Stimulated activated CD8-positive, alpha-beta memory T cell treated with anti-CD3 and anti-CD28 coated beads, Interleukin-15, amount 100 ng/mL, for 4 hours (primary cell): ENCODE data around the gene TEX53.

Experiments
- DNase-seq, 2 donors: peaks; one replicate each; pipeline ENCODE4 v3.0.0-alpha.2; 2020; ENCODE audit warnings: low read depth in 2 of 2

TEX53 gene

DNA sequence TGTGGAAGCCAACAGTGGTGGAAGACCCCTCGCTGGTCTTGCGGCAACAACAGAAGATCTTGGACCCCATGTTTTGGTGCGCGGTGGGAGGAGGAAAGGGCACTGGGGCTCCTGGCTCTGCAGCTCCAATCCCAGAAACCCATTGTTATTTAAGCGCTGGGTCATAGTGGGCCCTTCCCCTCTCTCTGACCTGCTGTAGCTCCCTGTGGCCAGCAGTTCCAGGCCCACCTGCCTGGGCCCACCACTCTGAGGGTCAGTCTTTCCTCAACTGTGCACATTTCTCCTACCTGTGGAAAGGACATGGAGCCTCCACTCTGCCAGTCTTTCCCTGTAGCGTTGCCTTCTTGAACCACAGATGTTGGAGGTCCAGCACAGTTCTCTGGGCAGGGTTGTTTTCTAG, at the start of gene TEX53:
TSS of gene TEX53 (minus strand) at position 101 of the 400 bp plus-strand sequence. CDS start at position 70, 31 bp downstream.
- no peak for DNase-seq

DNA sequence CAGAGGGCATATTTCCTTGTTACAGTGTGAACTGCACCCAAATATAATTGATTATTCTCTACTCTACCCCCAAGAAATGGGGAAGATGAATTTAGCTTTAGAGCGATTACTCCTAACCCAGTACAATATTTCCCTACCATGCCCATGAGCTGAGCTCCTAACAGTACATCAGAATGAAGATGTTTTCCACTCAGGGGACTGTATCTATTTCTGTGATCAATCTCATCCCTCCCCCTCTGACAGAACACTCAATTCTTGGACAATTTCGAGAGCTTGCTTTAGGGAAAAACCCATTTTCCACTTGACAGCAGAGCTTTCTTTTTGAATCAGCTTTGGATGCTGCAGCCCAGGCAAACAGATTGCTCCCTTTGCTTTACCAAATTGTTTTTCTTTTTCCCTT, 49.1 kb upstream of the TEX53 start:
- DNase-seq, result no peak

DNA sequence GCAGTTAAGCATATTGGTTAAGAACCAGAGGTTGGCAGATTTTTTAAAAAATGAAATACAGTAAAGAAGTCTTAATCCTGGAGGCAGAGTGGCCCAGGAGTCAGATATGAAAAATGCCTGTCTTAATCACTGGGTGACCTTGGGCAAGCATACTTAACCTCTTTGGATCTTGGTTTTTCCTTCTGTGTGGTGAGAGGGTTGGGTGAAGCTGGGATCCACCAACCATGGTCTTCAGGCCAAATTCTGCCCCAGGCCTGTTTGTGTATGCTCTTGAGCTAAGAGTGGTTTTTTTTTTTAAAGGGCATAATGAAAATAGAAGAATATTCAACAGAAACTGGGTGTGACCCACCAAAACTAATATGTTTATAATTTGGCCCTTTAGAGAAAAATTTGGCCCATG, 44.4 kb upstream of the TEX53 start:
- DNase-seq, result no peak

DNA sequence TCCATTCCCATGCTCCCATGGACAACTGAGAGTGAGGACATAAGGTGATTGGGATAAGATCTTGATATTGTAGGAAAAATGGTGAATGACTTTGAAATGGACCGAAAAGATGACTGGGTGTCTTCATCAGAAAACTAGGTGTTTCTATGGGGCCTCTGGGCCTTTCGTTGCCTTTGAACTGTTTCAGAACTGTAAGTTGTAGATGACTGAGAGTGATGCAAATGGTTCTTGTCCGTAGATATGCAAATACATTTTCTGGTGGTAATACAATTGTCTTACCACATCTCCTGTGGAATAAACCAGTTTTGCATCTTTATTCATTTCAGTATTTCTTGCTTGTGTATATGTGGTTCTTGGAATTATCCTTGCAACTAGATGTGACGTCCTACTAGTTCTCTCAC, 40.3 kb upstream of the TEX53 start:
- no peak for DNase-seq

DNA sequence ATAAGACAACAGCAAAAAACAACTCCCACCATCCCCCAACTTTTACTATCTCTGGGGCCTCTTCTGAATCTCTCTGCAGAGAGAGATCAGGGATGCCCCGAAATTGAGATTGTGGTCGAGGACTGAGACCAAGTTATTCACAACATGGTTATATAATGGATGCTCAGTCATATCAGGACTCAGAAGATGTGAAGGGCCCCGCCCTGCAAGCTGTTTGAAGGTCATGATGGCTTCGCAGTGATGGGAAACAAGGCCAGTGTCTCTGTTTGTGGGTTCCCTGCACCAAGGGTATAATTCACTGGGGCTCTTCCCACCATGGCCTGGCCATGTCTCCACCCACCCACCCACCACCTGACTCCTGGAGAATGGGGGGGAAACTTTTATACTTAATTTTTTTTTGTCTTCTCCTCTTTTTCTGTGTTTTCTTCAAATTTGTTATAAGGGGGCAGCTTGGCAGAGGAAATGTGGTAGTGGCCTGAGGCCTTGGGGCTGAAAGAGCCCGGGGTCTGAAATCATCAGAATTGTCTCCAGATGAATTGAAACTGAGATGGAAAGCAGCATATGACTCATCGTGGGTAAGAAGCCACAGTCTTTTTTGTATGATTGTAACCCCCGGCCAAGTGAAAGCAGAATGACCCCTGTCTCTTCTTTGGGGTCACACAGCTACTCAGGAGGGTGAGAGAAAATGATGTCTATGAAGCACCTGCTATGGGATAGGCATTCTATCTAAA, 39.4 kb upstream of the TEX53 start:
- DNase-seq, result no peak

DNA sequence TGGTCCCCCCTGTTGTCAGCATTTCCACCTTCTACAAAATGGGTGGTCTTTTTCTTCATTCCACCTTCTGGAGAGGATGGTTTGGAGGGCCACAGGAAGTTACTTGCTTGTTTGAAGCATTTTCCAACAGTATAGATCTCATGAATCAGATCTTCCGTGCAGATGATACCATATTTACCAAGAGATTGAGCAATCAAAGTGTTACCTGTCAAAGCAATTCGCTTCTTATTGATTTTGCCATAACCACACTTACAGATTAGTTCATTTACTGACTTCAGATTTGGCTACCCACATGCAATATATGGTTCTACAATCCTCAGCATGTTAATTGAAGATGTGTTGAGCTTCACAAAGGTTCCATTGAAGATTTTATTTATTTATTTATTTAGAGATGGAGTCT, 38.3 kb upstream of the TEX53 start:
- DNase-seq, result no peak

DNA sequence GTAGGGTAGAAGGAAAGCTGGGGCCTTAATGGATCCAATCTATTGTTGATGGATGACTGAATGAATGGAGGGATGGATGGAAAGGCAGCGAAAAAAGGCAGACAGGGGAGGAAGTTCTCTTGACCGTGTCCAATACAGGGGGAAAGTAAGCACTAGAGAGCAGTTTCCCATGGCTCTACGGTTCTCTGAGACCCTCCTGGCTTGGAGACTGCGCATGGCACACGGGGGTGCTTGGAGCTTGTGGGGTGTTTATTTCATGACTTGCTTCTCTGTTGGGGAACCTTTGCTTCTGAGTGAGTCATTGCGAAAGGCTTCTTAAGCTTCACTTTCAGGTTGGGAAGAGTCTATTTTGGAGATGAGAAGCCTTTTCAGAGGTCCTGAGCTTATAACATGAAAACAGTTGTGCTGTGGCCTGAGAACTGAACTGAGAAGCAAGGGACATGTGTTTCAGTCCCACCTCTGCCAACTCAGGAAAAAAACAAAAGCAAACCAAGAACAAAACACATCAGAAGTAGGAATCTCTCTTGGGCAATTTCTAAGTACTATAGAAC, 37.2 kb upstream of the TEX53 start:
- DNase-seq, result no peak

DNA sequence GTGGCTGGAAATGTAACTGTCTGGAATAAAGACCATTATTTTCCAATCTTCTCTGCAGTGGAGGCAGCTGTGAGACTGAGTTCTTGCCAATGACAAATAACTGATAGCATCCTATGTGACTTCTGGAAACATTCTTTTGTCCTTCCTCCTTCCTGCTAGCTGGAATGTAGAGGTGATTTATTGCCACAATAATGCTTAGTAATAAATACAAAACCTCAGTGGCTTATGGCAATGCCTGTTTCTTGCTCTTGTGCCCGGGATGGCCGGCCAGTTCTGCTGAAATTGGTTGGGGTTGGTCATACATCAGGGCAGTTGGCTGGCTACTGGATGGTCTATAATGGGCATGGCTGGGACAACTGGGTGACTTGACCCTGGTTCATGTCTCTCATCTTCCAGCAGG, 36.5 kb upstream of the TEX53 start:
- DNase-seq, result no peak

DNA sequence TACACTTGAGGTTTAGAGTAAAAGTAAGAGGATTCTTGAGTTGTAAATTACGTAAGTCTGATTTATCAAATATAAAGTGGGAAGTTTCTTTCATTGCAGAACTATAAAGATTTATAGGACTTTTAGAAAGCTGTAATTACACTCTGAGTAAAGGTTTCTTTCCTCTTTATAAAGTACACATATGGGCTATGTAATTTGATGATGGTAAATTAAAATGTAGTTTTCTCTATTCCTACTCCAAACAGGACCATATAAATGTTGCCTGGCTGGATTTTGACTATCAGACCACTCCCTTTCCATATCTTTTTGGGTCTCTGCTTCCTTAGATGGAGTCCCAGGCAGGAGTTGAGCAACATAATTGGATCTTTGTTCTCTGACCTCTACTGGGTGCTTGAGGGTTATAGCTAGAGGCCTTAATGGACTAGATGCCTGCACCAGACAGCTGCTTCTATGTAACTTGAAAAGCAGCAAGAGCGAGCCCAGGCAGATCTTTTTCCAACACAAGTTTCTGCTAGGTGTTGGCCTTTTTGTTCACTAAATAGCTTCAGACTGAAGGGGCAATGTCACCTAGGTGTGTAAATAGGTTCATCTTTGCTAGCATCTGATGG, 35.7 kb upstream of the TEX53 start:
- no peak for DNase-seq

DNA sequence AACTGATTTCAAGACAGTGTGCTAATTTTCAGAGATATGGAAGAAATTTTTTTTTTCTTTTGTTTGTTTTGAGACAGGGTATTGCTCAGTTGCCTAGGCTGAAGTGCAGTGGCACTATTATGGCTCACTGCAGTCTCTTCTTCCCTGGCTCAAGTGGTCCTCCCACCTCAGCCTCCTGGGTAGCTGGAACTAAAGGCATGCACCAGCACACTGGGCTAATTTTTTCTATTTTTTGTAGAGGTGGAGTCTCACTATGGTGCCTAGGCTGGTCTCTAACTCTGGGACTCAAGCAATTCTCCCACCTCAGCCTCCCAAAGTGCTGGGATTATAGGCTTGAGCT, 34.3 kb upstream of the TEX53 start:
- DNase-seq, result no peak

DNA sequence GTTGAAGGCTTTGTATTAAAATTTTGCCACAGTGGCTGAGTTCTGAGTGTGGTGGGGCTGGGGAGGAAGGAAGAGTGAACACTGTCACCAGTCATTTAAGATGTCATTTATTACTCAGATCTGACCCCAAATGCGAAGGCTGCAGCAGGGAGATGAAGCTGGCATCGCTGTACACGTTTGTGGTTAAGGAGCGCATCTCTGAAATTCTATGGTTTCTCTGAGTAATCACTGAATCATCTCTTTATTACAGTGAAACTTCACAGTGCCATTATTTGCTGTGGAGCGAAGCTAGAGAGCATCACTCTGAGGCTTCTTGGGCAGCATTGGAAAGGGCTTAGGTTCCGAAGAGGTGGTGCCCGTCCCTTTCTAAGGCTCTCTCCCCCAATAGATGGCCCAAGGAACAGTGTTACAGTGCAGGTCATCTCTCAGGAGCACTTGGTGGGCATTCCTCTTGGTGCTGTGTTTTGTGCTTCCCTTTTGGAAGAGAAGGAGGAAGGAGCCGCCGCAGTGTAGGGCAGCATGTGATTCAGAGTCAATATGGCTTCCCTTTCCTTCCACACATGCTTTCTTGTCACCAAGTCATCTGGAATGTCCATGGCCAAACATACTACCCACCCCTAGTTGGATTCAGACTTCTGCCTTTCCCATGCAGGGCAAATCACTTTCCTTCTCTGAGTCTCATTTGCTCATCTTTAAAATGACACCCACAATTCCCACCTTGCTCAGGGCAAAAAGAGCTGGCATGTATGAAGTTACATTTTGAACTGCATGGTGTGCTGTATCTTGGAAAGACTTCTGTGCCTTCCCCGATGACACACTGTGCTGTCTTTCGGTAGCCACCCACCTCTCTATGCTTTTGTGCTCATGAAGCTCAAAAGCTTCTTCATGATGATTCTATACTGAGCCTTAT, 33.7 kb upstream of the TEX53 start:
- DNase-seq, result peak; percentile 23 to 64

DNA sequence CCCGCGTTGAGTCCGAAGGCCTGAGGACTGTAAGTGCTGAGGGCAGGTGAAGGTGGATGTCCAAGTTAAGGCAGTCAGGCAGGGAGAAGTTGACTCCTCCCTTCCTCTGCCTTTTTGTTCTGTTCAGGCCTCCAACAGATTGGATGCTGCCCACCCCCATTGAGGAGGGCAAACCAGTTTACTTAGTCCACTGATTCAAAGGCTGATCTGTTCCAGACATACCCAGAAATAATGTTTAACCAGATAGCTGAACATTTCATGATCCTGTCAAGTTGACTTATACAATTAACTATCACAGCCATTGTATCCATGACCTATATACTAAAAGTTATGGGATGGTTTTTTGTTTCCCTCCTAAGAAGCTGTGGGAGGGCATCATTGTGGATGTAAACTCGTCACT, 32.7 kb upstream of the TEX53 start:
- no peak for DNase-seq

DNA sequence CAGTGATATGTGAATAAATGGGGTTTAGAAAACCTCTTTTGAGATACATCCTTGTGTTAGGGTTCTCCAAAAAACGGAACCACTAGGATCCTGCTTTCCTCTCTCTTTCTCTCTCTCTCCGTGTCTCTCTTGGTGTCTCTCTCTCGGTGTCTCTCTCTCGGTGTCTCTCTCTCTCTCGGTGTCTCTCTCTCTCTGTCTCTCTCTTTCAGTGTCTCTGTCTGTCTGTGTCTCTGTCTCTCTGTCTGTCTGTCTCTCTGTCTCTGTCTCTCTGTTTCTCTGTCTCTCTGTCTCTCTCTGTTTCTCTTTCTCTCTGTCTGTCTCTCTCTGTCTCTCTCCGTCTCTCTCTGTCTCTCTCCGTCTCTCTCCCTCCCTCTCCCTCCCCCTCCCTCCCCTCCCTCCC, 32.2 kb upstream of the TEX53 start:
- DNase-seq, result no peak

DNA sequence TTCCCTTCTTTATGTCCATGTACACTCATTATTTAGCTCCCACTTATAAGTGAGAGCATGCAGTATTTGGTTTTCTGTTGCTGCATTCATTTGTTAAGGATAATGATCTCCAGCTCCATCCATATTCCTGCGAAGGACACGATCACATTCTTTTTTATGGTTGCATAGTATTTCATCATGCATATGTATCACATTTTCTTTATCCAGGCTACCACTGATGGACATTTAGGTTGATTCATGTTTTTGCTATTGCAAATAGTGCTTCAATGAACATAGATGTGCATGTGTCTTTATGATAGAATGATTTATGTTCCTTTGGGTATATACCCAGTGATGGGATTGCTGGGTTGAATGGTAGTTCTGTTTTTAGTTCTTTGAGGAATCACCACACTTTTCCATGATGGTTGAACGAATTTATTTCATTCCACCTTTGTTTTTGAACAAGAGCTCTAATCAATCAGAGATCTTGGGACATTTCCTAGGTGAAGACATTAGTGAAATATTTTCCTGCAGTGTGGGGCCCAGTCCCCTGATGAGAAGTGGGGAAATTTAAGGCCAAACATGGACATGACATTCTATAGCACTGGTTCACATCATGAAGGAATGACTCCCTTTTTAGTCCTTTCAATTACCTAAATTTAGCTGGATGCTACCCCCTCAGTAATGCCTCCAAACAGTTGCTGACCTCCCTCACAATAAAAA, 31.5 kb upstream of the TEX53 start:
- no peak for DNase-seq

DNA sequence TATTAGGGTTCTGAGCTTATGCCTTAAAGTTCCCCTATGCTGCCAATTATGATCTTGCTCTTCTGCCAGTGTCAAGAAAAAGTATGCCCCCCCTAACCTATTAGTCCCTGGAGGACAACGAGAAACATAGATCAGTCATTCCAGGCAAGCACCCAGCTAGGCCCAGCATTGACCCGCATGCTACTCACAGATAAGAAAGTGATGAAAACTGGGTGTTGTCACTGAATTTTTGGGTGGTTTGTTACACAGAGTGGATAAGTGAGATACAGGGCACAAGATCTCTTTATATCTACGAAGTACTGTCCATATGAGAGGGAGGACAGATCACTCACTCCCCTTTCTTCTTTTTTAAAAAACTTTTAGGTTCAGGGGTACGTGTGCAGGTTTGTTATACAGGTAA, 30.8 kb upstream of the TEX53 start:
- no peak for DNase-seq

DNA sequence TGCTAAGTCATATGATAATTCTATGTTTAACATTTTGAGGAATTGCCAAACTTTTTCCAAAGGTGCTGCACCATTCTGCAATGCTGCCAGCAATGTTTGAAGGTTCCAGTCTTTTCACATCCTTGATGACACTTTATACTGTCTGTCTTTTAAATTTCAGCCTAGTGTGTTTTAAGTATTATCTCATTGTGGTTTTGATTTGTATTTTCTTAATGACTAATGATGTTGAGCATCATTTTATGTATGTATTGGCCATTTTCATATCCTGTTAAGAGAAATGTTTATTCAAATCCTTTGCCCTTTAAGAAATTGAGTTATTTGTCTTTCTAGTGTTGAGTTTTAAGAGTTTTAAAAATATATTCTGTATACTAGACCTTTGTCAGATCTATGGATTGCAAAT, 29.4 kb upstream of the TEX53 start:
- DNase-seq, result no peak

DNA sequence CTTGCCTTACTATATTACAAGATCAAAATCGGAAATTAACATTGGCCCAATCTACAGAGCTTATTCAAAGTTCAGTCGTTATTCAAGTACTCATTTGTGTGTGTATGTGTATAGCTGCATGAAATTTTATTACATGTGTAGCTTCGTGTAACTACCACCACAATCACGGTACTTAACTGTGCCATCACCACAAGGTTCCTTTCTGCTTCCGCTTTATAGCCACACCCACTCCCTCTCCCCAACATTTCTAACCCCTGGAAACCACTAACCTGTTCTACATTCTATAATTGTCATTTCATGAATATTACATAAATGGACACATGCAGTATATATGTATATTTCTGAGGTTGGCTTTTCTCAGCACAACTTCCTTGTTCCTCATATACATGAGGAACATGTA, 28.3 kb upstream of the TEX53 start:
- no peak for DNase-seq

DNA sequence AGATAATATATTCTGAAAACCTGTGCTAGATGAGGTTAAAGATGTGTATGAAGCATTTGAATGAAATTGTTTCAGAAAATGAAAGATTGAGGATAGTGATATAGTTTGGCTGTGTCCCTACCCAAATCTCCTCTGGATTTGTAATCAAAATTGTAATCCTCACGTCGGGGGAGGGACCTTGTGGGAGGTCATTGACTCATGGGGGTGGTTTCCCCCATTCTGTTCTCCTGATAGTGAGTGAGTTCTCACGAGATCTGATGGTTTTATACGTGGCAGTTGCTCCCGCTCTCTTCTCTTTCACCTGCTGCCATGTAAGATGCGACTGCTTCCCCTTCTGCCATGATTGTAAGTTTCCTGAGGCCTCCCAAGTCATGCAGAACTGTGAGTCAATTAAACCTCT, 26.4 kb upstream of the TEX53 start:
- DNase-seq, result no peak

DNA sequence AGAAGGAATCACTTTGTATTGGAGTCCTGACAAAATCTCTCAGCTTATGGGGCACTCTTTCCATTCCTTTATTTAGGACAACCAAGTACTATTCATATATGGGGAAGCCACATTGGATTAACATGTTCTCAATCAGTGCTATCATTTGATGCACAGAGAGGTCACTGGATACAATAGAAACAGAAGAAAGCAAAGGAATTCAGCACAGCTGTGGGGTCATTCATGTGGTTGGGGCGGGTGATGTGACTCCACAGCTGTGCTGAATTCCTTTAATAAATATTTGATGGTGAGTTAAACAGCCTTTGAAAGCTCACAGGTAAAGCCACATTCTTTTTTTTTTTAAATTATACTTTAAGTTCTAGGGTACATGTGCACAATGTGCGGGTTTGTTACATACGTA, 25.2 kb upstream of the TEX53 start:
- no peak for DNase-seq

DNA sequence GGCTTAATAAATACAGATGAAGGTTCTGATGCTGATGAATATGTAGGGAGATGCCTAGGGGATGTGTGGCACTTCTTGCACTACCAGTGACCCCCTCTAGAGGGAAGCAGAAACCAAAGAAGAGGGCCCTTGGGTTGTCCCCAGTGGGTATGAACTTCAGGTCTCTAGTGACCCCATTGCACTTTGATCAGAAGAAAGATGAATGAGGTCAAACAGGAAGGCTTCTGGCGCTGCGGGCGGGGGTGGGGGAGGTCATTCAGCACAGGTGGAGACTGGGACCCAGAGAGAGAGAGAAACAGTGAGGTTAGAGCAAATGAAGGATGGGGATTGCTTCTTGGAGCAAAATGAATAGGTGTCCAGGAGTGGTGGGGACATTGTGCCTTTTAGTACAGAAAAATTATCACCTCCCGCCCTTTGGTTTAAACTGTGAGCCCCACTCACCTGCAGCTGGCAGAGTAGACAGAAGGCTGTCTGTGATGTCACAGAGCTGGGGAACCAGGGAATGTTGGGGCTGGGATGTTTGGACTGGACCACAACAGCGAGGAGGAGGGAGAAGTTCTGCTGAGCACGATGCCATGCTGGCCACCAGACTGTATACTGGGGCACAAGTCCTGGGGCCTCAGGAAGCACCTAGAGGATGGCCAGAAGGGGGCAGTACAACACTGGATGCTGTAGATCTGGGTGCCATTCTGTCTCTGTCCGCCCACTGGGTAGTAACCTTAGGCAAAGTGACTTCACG, 24.2 kb upstream of the TEX53 start, which contains the start of gene TEX48:
TSS of gene TEX48 (minus strand) at position 599 of the 739 bp plus-strand sequence. CDS start 10,469 bp downstream, outside the sequence.
- DNase-seq, result peak; percentile 38 to 64
